Body of pancreas (tissue), 4 donors: ENCODE measurements around the gene SSX2IP.

Experiments used
- POLR2A ChIP-seq, 3 donors: fragments of 450-650 bp; IDR thresholded peaks; one replicate each; pipeline ENCODE4 v1.6.1; 2016; ENCODE audit warnings: antibody characterized with exemption in 3 of 3, mild to moderate bottlenecking in 2 of 3
- TF ChIP-seq, protein P1 (sequence below), 7 experiments: fragments of 450-650 bp in 4 of 7; fragments of 200-600 bp in 3 of 7; sonication (generic) in 3 of 7; IDR thresholded peaks; one replicate each; pipeline ENCODE4 v1.5.1; 2016 to 2019; ENCODE audit warnings: antibody characterized with exemption in 7 of 7

DNA sequence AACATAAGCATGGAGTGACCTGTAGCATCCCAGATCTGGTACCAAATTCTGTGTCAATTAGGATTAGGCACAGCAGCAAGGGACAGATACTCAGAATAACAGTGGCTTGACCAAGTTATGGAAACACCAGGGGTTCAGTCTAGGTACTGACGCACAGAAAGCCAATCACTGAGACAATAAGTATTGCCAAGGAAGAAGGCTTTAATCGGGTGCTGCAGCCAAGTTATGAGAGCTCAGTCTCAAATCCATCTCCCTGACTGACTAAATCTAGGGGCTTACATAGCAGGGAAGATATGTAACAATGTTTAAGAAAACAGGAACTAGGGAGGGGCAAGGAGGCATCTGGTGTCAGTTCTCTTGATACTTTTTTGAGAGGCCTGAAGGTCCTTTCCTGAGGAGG lies 76.4 kb downstream of the SSX2IP start:
- TF ChIP-seq, protein P1, sequence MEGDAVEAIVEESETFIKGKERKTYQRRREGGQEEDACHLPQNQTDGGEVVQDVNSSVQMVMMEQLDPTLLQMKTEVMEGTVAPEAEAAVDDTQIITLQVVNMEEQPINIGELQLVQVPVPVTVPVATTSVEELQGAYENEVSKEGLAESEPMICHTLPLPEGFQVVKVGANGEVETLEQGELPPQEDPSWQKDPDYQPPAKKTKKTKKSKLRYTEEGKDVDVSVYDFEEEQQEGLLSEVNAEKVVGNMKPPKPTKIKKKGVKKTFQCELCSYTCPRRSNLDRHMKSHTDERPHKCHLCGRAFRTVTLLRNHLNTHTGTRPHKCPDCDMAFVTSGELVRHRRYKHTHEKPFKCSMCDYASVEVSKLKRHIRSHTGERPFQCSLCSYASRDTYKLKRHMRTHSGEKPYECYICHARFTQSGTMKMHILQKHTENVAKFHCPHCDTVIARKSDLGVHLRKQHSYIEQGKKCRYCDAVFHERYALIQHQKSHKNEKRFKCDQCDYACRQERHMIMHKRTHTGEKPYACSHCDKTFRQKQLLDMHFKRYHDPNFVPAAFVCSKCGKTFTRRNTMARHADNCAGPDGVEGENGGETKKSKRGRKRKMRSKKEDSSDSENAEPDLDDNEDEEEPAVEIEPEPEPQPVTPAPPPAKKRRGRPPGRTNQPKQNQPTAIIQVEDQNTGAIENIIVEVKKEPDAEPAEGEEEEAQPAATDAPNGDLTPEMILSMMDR (IDR thresholded peaks at IDR 0.05) = no peak
- no peak for TF ChIP-seq POLR2A (IDR thresholded peaks at IDR 0.05)
